Iris pigment epithelial cell (primary cell): Measurements from ENCODE around the gene ZSWIM8.
"Not testable (repeated sequence)": the region's sequence is repeated elsewhere in the genome, so short reads cannot be mapped to it uniquely, and the experiment has no call there.

Experiments
- DNase-seq: peaks from one replicate; pipeline ENCODE4 v3.0.0-alpha.2; 2011; ENCODE audit warnings: low read depth

The ZSWIM8 gene

DNA sequence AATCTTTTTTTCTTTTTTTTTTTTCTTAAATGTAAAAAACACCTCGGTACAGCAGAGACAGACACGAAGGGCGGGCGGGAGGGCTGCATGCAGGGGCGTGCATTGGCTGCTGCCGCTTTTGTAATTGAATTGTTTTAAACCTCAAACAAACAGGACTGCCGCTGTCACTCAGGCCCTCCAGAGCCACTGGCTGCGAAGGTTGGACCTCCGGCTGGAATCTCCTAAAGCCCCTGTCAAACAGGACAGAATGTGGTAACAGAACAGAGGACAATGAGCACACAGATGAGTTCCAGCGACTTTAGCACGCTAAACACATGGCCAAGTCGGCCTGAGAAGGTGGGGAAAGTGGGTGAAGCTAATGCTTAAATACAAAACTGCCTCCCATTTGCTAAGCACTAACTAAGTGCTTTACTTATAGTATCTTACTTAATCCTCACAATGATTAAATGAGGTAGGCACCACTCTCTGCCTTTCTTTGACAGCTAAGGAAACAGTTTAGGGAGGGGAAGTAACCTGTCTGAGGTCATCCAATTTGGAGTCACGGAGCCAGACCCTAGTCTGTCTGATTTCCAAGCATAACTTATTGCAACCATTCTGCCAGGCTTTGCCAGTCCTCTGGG is 29.0 kb downstream of the ZSWIM8 start:
- DNase-seq, result no peak

DNA sequence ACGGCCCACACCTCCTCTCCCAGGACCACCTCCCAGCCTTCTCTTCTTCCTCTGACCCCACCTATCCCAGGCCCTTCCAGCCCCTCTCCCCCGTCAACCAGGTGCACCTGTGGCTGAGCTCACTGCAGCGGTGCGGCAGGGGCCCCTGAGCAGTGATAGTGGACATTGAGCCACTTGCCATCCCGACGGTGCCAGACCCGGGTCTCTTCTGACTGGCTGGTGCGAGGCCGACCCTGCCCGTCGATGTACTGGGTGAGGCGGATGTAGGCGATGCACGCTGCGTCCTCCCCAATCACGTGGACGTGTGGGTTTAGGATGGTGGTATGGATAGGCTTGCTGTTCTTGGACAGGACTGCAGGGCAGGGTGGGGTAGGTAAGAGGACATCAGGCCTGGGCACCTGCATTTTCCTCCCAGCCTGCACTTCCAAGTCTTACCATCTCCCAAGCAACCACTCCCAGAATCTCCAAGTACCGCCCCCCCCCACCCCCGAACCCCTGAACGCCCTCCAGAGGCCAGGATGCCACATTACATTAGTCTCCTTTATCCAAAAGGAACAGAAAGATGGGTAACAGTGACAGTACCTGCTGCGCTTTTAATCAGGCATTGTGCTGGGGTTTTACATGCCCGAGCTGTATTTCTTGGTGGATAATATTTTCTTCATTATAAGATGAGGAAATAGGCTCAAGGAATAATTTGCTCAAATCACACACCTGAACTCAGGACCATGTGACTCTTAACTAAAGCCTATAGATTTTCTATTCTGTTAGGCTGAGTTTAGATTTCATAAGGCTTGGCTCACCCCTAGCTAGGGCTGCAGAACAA is 29.7 kb downstream of the ZSWIM8 start:
- no peak for DNase-seq

DNA sequence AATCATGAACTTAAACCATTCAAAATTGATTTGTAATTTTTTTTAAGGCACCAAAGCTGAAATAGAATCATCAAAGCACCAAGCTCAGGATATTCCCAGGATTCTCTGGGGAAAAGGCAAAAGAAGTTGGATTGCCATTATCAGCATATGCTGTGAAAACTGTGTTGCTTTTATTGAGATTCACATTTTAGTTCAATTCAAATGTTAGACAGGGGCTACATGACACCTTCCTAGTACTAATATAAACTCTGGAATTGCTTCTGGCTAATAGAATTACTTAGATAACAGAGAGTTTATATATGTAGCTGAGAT is 30.3 kb downstream of the ZSWIM8 start:
- DNase-seq, result no peak

DNA sequence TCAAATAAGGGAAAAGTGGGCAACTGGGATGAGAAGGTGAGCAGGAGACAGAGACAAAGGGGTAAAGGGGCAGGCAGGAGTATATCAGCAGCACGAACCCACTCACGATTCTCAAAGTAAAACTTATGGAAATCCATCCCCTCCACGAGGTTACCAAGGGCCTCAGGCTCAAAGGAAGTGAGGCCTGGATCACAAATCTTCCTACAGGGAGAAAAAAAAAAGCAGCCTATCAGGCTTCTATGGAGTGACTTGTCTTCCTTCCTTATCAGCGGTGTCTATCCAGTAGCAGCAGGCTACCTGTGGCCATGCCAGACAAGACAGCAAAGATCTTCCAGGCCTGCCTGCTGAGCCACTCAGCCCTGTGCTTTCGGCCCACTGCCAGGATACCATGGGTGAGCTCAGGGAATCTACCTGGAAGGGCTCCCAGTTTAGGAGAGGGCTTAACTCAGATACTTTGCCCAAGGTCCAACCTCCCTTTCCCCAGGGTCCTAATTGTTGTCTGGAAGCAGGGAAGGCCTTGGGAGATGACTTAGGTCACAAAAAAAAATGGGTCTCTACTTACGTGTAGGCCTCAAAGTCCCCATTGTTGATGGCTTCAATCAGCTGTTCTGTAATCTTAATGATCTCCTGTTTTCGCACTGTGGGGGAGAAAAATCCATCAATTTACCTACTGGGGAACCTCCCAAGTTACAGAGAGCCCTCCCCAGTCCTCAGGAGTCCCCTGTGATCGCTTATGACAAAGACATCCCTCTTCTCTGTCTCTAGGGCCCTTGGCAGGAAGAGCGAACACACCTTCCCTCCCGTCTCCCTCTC is 31.7 kb downstream of the ZSWIM8 start:
- no peak for DNase-seq

DNA sequence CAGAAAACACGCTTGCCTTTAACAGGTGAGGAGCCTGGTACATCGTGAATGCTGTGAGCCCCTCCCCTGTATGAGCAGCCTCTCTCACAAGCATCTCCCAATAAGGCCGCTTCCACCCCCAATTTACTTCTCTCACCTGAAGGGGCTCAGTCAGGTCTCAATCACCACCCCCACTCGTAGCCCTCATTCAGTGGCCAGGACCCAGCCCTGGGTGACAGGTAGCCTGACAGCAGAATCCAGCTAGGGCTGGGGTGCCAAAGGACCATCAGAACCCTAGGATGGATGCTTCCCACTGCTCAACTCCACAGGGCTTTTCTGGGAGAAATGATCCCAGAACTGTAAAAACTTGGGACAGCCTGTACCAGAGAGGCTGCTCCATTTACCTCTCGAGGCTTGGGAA is 32.4 kb downstream of the ZSWIM8 start:
- no peak for DNase-seq

DNA sequence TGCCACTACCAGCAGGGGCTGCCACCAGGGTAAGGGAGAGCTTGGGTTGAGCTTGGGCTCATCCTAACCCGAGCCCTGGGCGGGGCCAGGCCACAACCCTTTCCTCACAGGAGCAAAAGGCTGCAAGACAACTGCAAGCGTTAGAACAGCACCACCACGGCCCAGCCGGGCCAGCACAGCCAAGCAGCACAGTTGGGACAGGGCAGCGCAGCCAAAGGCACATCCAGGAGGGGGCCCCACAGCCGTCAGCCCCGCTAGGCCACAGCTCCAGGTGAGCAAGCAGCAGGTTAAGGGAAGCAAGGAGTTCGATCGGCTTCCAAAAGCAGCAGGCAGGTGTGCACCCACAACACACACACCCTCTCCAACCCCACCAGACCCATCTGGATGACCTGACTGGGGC is 33.0 kb downstream of the ZSWIM8 start:
- DNase-seq, result no peak

DNA sequence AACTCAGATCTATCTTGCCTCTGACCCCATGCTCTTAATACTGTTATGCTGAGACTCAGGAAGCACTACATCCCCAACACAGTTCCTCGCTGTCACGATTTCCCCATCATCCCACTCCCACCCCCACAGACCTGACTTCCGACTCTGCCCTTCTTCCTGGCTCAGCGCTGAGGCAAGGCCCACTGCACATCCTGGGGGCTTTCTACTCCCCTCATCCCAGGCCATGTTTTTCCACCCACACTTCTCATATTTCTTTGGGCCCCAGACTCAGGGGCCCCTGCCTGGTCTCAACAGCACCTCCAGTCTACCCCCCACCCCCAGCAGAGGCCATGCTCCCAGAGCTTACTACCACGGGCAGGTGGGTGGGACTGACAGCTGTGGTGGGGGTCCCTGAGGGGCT is 33.7 kb downstream of the ZSWIM8 start:
- DNase-seq, result no peak

DNA sequence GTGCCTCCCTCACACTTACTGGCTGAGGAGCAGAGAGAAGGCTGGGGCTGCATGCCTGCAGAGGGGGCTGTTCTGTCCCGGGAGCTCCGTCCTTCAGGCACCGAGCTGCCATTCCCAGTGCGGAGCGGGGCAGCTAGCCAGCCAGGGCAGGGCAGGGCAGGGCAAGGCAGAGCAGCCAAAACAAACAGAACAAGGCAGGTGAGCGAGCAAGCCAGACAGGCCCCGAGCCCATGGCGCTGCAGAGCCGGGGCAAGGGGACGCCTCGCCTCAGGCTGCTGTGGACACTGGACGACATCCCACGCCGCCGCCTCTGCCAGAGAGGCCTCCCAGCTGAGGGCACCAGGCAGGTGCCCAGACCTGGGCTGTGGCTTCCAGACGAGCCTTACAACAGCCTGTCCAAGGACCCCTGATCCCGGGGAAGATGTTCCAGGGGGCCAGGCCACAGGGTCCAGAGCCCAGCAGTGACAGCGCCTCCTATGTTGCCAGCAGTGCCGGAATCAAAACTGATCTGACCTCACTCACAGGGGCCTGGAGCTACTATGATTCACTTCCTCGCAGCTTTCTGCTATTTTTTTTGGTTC is 34.2 kb downstream of the ZSWIM8 start:
- DNase-seq, result peak; percentile 59

DNA sequence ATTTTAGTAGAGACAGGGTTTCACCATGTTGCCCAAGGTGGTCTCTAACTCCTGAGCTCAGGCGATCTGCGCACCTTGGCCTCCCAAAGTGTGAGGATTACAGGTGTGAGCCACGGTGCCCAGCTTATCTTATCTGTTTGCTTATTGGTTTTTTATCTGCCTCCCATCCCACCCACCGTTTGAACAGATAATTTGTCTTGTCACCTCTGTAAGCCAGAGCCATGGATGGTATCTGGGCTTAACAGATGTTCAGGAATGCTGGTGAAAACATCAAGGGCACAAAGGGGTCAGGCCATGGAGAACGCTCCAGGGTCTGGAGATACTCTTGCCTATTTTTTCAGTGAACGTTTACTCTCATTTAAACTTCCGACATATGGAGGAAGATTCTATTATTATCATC is 38.0 kb downstream of the ZSWIM8 start:
- DNase-seq, result no peak

DNA sequence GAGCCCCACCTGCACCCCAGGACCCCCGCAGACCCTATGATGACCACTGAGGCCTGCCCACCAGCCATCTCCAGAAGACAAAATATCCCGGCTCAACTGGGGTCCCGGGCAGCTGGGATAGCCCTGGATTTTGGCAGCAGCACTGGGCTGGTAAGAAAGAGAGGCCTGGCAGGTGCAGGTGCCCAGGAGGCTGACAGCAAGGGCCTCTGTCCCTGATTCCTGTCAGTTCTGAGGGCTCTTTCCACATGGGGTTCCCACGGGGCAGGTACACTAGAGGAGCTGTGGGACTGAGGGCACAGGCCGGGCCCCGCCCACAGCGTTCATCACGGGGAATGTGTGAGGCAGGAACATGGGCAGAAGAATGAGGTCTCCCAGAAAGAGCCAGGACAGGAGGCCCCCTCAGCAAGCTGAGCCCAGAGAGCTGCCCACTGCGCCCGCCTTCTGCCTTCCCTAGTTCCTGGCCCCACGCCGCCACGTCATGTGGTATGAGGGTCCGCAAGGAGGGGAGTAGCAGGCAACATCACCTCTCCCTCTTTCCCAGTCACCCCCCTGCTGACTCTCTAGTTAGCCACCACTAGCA is 38.8 kb downstream of the ZSWIM8 start:
- DNase-seq, result no peak

DNA sequence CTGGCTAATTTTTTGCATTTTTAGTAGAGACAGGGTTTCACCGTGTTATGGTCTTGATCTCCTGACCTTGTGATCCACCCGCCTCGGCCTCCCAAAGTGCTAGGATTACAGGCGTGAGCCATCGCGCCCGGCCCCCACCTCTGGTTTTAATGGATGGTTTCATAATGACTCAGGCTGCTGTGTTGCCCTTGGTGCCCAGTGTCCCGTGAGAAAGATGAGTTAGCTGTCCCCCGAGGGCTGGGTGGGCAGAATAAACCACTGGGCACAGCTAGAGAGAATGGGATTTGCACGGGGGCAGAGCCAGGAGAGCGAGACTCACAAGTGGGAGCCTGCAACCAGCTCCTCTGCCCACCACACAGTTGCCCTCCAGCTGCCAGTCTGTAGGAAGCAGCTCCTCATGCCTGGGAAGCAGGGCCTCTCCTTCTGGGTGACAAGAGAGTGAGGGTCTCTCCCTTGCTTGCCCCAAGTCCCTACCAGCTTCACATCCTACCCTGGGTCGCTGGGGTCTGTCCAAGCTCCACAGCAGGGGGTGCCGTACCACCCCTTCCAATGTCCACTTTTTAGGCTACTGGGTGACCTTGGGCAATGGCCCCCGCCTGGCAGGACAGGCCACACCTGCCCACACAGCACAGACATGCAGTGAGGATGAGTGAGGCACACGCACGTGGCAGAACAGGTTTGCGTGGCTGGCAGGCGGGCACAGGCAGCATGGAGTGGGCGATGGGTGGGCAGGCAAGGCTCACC is 42.1 kb downstream of the ZSWIM8 start:
- DNase-seq, result no peak

DNA sequence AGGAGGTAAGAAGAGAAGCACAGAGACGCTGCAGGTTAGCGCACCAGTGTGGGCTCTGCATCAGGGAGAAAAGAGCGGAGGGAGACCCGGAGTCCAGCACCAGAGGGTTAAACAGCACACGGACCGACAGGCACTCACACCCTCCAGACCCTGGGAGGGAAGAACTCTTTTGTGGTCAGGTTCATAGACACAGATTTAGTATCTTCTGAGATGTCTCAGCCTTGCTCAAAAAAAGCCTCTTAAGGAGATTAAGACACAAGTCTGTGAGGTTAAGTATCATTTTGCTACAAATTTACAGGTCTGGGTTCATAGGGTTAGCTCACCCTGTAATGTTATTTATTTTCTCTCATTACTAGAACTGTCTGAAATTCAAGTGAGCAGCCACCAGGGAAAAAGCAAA is 42.8 kb downstream of the ZSWIM8 start:
- no peak for DNase-seq

DNA sequence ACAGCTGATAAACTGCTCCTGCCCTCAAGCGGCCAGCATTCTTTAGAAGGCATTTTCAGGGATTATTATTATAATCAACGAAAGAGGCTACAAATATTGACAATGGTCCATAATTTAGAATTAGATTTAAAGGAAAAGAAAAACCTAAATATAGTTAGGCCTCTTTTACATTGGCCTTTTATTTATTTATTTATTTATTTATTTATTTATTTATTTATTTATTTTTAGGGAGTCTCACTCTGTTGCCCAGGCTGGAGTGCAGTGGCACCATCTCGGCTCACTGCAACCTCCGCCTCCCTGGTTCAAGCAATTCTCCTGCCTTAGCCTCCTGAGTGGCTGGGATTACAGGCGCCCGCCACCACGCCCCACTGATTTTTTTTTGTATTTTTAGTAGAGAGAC is 43.7 kb downstream of the ZSWIM8 start:
- not testable (repeated sequence) for DNase-seq

DNA sequence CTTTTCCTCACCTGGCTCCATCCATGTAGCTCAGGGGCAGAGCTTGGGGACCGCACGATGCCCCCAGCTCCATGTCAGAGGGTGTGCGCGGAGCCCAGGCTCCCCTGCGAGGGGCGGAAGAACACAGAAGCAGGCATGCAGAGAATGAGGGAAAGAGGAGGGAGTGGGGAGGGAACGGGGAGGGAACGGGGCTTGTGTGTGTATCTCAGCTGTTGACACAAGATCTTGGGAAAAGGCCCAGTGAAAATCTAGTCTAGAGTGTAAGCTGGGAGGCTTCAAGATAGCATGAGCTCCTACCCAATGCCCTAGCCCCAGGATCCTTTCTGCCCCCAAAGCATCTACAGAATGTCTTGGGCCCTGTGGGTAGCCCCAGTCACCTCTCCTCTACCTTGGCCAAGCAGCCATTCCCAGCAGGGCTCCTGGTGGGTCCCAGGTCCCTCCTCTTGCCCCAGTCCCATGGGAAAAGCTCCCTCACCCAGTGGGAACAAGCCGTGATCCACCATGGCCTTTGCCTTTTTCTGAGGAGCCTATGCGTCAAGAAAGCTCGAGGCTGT is 51.1 kb downstream of the ZSWIM8 start:
- DNase-seq, result no peak

DNA sequence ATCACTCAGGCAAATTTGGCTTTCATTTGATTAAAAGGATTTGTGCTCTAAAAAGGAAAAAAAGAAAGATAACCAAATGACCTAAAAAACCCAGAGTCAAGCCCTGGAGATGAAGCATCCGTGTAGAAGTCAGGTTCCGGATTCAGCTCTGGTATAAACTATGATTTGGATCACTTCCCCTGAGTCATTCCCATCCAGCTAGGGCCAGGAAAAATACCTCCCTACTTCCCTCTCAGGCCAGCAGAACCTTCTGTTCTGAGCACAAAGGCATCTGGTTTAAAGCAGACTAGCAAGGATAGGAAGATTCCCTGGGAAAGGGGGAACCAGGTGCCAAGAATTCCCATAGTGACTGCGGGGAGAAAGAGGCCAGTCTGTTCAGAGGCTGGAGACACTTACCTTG is 51.7 kb downstream of the ZSWIM8 start:
- peak; percentile 70 for DNase-seq

DNA sequence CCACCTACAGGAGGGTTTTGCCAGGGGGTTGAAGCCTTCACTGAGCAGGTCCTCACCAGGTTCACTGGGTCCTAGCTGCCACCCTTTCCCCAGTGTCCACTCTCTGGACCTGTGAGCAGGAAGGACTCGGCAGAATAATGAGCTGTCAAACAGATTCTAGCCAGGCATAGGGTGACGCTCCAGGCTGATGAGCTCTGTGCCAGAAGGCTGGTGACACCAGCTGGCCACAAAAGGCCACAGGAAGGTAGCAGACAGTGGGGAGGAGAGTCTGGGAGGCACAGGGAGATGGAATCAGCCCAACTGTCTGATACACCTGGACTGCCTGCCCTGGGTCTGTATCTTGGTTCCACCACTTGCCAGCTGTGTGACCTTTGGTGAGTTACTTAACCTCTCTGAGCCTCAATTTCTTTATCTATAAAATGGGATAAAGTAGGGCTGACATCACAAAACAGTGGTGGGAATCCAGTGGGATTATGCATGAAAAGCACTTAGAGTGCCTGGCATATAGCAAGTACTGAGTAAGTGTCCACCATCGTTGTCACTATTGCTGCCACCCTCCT is 52.7 kb downstream of the ZSWIM8 start:
- DNase-seq, result no peak

DNA sequence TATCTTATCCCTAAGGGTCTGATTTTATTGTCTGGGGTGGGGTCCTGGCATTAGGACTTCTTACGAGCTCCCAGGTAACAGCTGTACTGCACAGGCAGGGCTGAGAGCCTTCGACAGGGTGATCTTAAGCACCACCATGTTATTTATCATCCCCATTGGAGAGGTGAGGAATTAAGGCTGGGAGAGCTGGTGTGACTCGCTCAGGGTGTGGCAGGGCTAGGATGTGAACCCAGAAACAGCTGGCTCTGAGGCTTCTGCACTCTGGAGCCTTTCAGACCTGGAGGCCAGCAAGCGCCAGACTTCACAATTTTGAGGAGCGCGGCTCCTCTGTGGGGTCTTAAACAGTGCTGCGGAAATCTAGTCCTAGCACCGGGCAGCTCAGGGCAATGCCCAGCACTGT is 53.4 kb downstream of the ZSWIM8 start:
- no peak for DNase-seq

DNA sequence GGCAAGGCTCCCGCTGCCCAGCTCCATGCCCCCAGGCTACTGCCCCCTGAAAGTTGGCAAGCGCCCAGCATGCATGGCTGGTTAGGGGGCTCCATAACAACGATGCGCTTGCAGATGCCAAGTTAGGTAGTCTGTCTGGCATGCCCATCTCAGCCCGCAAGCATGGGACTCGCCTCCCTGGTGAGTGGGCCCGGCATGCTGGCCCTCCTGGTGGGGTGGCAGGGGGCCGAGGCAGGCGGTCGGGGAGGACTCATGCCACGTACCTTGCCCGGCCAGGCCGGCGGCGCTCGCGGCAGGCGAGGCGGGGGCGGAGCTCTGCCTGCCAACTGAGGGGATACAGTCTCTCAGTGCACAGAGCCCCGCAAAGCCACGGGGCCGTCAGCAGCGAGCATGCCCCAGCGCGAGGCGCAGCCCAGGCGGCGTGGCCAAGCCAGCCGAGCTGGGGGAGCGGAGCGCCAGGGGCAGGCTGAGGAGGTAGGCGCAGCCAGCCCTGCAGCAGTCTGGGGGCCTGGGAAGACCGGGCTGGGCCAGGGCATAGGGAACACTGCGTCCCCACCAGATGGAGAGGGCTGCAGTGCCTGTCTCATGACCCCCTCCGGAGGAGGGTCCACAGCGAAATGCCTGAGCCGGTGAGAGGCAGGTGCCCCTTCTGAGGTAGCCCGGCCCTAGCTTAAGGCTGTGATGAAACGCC is 54.0 kb downstream of the ZSWIM8 start:
- DNase-seq, result no peak

DNA sequence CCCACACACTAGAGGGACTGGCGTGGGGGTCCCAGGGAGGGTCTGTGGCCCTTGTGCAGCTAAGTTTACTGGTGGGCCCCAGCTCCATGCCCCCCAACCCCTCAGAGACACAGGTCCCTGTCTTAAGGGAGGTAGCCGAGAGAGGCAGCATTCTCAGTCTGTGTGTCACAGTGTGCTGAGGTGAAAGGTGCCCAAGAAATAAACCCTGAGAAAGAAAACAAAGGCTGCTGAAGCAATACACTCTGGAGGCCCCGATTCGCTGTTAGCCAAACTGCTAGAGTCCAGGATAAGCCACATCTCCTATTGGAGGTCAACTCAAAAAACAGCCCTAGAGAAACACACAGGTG is 54.6 kb downstream of the ZSWIM8 start:
- peak; percentile 59 for DNase-seq

DNA sequence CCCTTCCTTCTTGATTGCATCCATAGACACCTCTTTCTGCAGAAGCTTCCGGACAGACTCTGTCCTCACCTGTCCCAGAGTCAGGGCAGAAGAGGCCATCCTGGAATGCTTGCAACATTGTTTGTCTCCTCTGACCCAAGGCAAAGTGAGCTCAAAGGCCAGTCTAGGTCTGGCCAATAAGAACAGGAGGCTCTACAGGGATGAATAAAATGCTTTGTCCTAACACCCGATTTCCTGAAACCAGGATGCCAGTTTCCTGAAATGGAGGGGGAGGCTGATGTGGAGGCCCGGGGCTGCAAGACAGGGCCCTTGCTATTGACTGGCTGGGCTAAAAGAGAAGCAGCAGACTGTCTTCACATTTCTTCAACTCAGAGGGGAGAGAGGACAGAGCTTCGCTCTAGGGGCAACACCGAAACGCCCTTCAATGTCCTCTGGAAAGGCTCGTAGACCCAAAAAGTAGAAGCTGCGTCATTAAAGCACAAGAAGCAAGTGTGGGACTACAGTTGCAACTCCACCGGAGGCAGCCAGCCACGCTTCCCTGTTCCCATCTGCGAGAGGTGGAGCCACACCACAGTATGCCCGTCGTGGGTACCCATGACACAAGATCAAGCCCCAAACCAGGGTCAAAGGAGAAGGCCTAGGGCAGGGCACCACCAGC is 55.1 kb downstream of the ZSWIM8 start:
- no peak for DNase-seq
